ENCODE measurements around the gene XAB2.

Gene XAB2

DNA sequence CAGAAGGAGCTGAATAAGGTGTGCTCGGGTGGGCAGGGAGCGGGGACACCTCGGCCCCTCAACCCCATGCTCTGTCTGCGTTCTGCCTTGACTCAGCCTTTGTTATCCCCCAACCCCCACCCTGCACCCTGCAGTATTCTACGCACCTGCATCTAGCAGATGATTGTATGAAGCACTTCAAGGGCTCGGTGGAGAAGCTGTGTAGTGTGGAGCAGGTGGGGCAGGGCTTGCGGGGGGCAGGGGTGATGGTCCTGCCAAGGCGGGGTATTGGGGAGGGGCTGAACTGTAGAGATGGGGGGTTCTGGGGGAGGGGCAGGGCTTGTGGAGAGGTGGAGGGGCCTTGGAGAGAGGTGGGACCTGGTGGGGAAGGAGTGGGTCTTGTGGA lies 13.7 kb upstream of the XAB2 start:
- no peak for TF ChIP-seq CTCF (IDR thresholded peaks at IDR 0.05; ENCODE audit: control insufficient read depth, extremely low read depth, insufficient read depth)
- DNase-seq (ENCODE audit: low read depth), result no peak
- H3K4me3 ChIP-seq (ENCODE audit: low read depth, low read length), result no peak overlapping the region

- no peak for DNase-seq (ENCODE audit: low read depth)
- no peak for TF ChIP-seq CTCF (IDR thresholded peaks at IDR 0.05; ENCODE audit: control insufficient read depth, extremely low read depth, insufficient read depth)
- no peak overlapping the region for H3K4me3 ChIP-seq (ENCODE audit: low read depth, low read length)
These were observed 13.1 kb upstream of the XAB2 start for GRCh38 chr19:7642295-7643030.

GRCh38 chr19:7641290-7642276 lies 12.2 kb upstream of the XAB2 start:
- DNase-seq (ENCODE audit: low read depth), result no peak
- TF ChIP-seq CTCF (IDR thresholded peaks at IDR 0.05; ENCODE audit: control insufficient read depth, extremely low read depth, insufficient read depth), result no peak
- no peak overlapping the region for H3K4me3 ChIP-seq (ENCODE audit: low read depth, low read length)

DNA sequence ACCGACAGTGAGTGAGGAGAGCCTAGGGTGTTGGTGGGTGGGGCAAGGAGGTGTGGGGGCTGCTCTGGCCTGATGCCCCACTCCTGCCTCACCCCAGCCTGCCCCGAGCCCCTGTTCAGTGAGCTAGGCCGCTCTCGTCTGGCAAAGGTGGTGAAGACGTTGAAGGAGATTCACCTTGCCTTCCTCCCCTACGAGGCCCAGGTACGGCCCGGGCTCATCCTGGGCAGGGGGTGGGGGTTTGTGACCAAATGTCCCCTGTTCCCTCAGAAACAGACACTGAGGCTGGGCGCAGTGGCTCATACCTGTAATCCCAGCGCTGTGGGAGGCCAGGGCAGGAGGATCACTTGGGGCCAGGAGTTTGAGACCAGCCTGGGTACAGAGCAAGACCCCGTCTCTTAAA lies 11.5 kb upstream of the XAB2 start:
- no peak overlapping the region for H3K4me3 ChIP-seq (ENCODE audit: low read depth, low read length)
- DNase-seq (ENCODE audit: low read depth), result no peak
- no peak for TF ChIP-seq CTCF (IDR thresholded peaks at IDR 0.05; ENCODE audit: control insufficient read depth, extremely low read depth, insufficient read depth)

- no peak for DNase-seq (ENCODE audit: low read depth)
- no peak for TF ChIP-seq CTCF (IDR thresholded peaks at IDR 0.05; ENCODE audit: control insufficient read depth, extremely low read depth, insufficient read depth)
- H3K4me3 ChIP-seq (ENCODE audit: low read depth, low read length), result no peak overlapping the region
These were observed 10.6 kb upstream of the XAB2 start for GRCh38 chr19:7639863-7640348.

DNA sequence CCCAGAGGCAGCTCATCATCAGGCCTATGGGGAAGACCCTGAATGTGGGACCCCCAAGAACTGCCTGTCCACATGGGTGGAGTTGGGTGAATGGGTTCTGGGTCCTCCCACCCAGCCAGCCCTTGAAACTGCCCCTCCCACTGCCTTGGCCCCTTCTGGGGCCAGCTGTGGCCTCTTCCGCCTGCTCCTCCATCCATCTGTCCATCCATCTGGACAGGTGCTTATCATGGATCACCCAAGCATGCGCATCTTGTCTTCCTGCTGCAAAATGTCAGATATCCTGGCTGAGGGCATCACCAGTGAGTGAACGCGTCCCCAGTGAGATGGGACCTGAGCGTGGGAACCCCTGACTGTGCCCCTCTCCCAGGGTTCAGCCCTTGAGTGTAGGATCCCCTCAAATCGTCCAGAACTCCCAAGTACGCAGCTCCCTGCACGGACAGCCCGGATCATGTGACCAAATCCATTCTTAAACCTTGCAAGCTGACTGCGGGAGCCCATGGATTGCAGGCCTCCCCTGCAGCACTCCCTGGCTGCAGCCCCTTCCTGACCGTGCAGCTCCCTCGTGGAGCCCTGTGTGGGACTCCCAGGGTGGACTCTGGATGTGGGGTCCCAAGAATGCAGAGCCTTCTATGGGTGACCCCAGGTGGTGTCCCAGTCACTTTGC lies 9.6 kb upstream of the XAB2 start:
- no peak for DNase-seq (ENCODE audit: low read depth)
- H3K4me3 ChIP-seq (ENCODE audit: low read depth, low read length), result no peak overlapping the region

More for the DNA sequence above, 9.6 kb upstream of the XAB2 start:
- TF ChIP-seq CTCF (IDR thresholded peaks at IDR 0.05; ENCODE audit: control insufficient read depth, extremely low read depth, insufficient read depth), result no peak
